ENCODE results near the gene DLEC1. TPM values are rescaled to one million over a fixed set of nuclear protein-coding genes. Genes with fewer than 3 reads are reported as not detected.

The DLEC1 gene
- total and polyA plus RNA-seq, 9 of the 15 experiments (the other 6 are each of a cell fraction or from before 2014, with no cell fraction given) = 0.07 to 0.08 TPM; not detected in 7

GRCh38 chr3:38021196-38021595, 17.8 kb upstream of the DLEC1 start:
- H4K20me1 ChIP-seq (replicated peaks; ENCODE audit: control insufficient read depth, insufficient read depth, low read length) = peaks cover 3% of the 10 kb centered on the region; the same call in 1 of the 2 replicates
- in situ Hi-C loops (cut with MboI) = no loop called here
- peaks cover 18% of the 10 kb centered on the region; the same call in 2 of the 3 replicates for H3K36me3 ChIP-seq (ENCODE audit: control insufficient read depth, insufficient read depth, low read length)
- peaks cover 46% of the 10 kb centered on the region for H3K79me2 ChIP-seq (ENCODE audit: control insufficient read depth, insufficient read depth, low read length)
- H3K9me1 ChIP-seq (ENCODE audit: control insufficient read depth, insufficient read depth, low read length) = peaks cover 4% of the 10 kb centered on the region
- H3K4me3 ChIP-seq = no peak overlapping the region
- H2AFZ ChIP-seq (ENCODE audit: low read depth, low read length) = no peak overlapping the region
- 91% methylated on average over 4 of the region's 4 CpGs for WGBS (ENCODE audit: insufficient coverage, low coverage, missing lambda C conversion rate)
- H3K9ac ChIP-seq (ENCODE audit: insufficient read depth in 1 of 2, low read depth in 2 of 2, low read length in 2 of 2) = peak overlapping the region in 1 of 2 experiments; percentile 13; a peak in 1 of 4 replicates
- intact Hi-C loops (cut with micrococcal nuclease) = no loop called here
- no peak overlapping the region for H3K4me2 ChIP-seq (ENCODE audit: insufficient read depth, low read length)
- no peak for DNase-seq (ENCODE audit: extremely low read depth in 1 of 4, low spot score in 3 of 4)
- H3K9me3 ChIP-seq (replicated peaks; ENCODE audit: control insufficient read depth, insufficient read depth, low read depth, low read length) = no peaks in the 10 kb centered on the region
- no peak overlapping the region for H3K27ac ChIP-seq (ENCODE audit: extremely low read depth, low read depth, low read length)
- BruUV-seq (replicated peaks) = no TSS peak
- ChIA-PET CTCF (ENCODE audit: low intra/inter-chr PET ratio) (no interaction called here), POLR2A (interaction anchor here (0.7 to 1.0 kb wide), 2 partner anchors 10 to 1106 kb away, joined by 4 to 5 read pairs; no protein-coding TSS in a partner anchor)
- H3K27me3 ChIP-seq (ENCODE audit: control insufficient read depth in 2 of 2, insufficient read depth in 2 of 2, low read length in 2 of 2) = no peaks in the 10 kb centered on the region
- peaks cover 73 to 76% of the 10 kb centered on the region in 2 experiments for H3K4me1 ChIP-seq (replicated peaks in 1 of 2; ENCODE audit: control insufficient read depth in 2 of 2, insufficient read depth in 2 of 2, low read length in 2 of 2)
- ATAC-seq = no peak
- FAIRE-seq = no peak
- TF ChIP-seq ETV5 (CRISPR knock-in tag; IDR thresholded peaks at IDR 0.05; ENCODE audit: low read depth) (no peak), ETS1 (conservative IDR thresholded peaks at IDR 0.05; ENCODE audit: control insufficient read depth, low read depth, low read length) (no peak), CHD2 (IDR thresholded peaks at IDR 0.05; ENCODE audit: low read depth, low read length) (no peak), HMBOX1 (IDR thresholded peaks at IDR 0.05) (no peak), ZNF253 (CRISPR knock-in tag; conservative IDR thresholded peaks at IDR 0.05) (no peak), GATA2 (CRISPR knock-in tag; IDR thresholded peaks at IDR 0.05) (no peak), ZNF408 (CRISPR knock-in tag; IDR thresholded peaks at IDR 0.05; ENCODE audit: low read depth) (no peak), ZNF785 (CRISPR knock-in tag; IDR thresholded peaks at IDR 0.05) (no peak), RFX5 (IDR thresholded peaks at IDR 0.05; ENCODE audit: low read depth, low read length) (no peak), LARP7 (IDR thresholded peaks at IDR 0.05) (no peak), ADNP (tag; IDR thresholded peaks at IDR 0.05) (no peak), SIX5 (IDR thresholded peaks at IDR 0.05; ENCODE audit: borderline replicate concordance in 1 of 2, insufficient read depth in 1 of 2, low read depth in 1 of 2, low read length in 2 of 2) (no peak), ETV6 (IDR thresholded peaks at IDR 0.05; ENCODE audit: borderline replicate concordance in 1 of 2, low read depth in 2 of 2, low read length in 1 of 2) (no peak), ETV6 (CRISPR knock-in tag; IDR thresholded peaks at IDR 0.05; ENCODE audit: borderline replicate concordance) (no peak), EP400 (IDR thresholded peaks at IDR 0.05) (no peak)
- TF ChIP-seq, protein P1, sequence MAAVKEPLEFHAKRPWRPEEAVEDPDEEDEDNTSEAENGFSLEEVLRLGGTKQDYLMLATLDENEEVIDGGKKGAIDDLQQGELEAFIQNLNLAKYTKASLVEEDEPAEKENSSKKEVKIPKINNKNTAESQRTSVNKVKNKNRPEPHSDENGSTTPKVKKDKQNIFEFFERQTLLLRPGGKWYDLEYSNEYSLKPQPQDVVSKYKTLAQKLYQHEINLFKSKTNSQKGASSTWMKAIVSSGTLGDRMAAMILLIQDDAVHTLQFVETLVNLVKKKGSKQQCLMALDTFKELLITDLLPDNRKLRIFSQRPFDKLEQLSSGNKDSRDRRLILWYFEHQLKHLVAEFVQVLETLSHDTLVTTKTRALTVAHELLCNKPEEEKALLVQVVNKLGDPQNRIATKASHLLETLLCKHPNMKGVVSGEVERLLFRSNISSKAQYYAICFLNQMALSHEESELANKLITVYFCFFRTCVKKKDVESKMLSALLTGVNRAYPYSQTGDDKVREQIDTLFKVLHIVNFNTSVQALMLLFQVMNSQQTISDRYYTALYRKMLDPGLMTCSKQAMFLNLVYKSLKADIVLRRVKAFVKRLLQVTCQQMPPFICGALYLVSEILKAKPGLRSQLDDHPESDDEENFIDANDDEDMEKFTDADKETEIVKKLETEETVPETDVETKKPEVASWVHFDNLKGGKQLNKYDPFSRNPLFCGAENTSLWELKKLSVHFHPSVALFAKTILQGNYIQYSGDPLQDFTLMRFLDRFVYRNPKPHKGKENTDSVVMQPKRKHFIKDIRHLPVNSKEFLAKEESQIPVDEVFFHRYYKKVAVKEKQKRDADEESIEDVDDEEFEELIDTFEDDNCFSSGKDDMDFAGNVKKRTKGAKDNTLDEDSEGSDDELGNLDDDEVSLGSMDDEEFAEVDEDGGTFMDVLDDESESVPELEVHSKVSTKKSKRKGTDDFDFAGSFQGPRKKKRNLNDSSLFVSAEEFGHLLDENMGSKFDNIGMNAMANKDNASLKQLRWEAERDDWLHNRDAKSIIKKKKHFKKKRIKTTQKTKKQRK (IDR thresholded peaks at IDR 0.05; ENCODE audit: borderline replicate concordance, low read depth, low read length) = no peak
